Stimulated activated CD4-positive, alpha-beta T cell treated with anti-CD3 and anti-CD28 coated beads, Interleukin-1b, Interleukin-23, amount 100 ng/mL, for 48 hours (primary cell): Measurements from ENCODE around the gene CD200.
A peak's percentile ranks its signal among the peaks of the same experiment; 100 is the strongest.
"Not testable (repeated sequence)": the region's sequence is repeated elsewhere in the genome, so short reads cannot be mapped to it uniquely, and the experiment has no call there.

ENCODE experiments used
- DNase-seq: peaks from one replicate; pipeline ENCODE4 v3.0.0-alpha.2; 2020

The CD200 gene

DNA sequence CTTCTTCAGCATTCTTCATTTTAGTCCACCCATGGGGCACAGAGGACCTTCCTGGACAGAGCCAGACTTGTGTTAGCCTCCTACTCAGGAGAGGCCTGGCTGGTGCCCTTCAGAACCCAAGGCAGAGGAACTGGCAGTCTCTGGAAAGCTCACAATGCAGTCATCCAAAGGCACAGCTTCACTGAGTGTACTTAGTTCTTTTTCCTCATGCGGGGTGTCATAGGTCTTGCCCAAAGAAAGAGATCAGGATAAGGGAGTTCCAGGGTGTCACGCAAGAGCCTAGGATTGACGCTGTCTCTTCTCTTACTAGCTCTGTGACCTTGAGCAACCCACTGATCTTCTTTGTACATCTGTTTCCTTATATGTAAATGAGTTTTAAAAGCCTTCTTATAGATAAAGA, 58.7 kb downstream of the CD200 start:
- DNase-seq = no peak

- no peak for DNase-seq
Observed at GRCh38 chr3:112392393-112393359, 59.7 kb downstream of the CD200 start.

DNA sequence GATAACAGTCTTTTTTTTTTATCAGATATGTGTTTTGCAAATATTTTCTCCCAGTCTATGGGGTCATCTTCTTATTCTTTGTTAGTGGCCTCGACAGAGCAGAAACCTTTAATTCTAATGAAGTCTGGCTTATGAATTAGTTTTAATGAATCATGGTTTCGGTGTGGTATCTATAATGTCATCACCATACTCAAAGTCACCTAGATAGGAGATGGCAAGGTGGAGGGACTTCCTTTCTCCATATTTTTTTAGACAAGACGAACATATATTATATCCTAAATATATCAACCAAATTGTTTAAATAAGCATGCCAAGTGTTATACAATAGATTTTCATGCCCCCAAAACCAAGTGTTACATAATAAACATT, 60.4 kb downstream of the CD200 start:
- DNase-seq = no peak

DNA sequence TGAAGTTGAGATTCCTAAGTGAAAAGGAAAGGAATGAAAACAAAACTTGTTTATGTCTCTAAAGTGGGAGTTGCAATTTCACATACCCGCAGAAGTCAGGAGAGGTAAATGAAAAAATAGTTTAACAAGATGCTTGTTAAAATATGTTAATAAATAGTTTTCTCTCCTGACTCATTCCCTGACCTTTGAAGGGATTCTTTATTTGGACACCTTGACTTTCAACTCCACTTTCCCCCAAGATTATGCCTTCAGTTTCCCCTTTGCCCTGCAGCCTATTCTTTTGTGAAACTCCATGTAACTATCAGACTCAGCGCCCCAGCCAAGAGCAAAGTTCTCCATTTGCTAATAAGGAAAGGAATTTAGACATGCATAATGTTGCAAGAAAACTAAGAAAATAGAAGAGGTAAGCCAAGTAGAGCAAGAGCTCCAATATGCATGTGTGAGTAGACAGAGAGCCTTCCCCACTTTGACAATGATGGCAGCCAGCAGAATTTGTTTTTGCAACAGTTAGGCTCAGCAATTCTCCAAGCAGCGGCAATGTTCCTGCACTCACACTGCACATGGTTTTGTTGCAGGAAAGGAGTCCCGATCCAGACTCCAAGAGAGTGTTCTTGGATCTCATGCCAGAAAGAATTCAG, 61.2 kb downstream of the CD200 start:
- DNase-seq = no peak

GRCh38 chr3:112395181-112395895, 62.4 kb downstream of the CD200 start:
- DNase-seq = no peak

DNA sequence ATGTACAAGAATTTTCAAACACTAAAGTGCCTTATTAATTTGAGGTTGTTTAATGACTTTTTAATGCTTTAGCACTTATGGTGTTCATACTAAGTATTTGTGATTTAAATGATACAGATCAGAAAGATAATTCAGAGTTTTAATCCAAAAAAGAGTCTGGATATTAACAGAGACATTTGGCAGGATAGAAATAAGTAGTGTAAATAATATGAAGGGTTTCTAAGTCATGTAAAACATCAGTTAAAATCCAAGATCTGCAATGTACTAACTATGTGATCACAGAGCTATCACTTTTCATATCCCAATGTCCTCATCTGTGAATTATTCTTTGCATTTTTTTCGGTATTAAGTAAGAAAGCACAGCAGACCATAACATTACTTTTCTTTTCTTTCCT, 62.9 kb downstream of the CD200 start:
- DNase-seq = no peak

DNA sequence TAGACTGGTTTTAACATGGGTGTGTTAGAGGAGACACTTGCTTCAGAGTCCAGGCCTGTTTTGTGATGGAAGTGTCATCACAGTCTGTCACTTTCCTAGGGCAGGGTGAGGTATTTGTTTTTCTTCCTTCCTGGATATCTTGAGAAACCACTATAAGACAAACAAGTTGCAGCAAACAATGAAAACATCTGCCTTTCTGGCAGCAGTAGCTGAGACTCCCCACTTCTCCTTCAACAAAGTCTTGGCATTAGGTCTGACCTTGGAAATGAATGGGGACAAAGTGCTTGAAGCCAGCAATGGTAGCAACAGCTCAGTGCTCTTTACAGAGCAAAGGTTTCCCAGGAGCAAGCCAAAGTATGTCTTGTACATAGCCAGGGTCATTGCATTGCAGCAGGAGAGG, 64.6 kb downstream of the CD200 start:
- DNase-seq = no peak

DNA sequence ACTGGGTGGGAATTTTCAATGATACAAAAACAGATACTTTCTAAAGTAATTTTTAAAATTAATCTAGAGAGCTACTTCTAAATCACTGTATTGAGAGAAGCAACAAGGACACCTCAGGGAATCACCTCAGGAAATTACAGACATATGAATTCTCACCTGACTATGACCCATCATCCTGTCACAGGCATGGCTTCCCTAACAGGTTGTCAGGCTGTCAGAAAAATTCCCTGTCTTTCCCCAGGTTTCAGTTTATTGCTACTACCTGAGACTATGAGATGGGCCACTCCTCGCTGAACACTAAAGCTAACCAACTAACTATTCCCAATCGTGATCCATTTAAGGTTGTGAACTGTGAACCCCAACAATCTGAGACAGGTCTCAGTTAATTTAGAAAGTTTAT, 66.1 kb downstream of the CD200 start:
- no peak for DNase-seq

DNA sequence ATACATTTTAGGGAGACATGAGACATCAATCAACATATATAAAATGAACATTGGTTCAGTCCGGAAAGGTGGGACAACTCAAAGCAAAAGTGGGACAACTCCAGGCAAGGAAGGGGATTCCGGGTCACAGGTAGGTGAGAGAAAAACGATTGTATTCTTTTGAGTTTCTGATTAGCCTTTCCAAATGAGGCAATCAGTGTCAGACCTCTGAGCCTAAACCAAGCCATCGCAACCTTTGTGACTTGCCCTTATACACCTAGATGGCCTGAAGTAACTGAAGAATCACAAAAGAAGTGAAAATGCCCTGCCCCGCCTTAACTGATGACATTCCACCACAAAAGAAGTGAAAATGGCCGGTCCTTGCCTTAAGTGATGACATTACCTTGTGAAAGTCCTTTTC, 66.6 kb downstream of the CD200 start:
- not testable (repeated sequence) for DNase-seq

DNA sequence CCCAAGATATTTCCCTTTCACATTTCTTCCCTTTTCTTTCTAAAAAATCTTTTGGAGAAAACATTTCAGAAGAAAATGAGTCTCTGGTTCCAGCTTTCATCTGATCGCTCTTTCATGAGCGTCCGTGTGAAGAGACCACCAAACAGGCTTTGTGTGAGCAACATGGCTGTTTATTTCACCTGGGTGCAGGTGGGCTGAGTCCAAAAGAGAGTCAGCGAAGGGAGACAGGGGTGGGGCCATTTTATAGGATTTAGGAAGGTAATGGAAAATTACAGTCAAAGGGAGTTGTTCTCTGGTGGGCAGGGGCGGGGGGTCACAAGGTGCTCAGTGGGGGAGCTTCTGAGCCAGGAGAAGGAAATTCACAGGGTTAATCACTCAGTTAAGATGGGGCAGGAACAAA, 67.4 kb downstream of the CD200 start:
- not testable (repeated sequence) for DNase-seq

GRCh38 chr3:112401617-112402016, 68.7 kb downstream of the CD200 start:
- DNase-seq = no peak

- no peak for DNase-seq
Observed at GRCh38 chr3:112403103-112403502, 70.1 kb downstream of the CD200 start.

DNA sequence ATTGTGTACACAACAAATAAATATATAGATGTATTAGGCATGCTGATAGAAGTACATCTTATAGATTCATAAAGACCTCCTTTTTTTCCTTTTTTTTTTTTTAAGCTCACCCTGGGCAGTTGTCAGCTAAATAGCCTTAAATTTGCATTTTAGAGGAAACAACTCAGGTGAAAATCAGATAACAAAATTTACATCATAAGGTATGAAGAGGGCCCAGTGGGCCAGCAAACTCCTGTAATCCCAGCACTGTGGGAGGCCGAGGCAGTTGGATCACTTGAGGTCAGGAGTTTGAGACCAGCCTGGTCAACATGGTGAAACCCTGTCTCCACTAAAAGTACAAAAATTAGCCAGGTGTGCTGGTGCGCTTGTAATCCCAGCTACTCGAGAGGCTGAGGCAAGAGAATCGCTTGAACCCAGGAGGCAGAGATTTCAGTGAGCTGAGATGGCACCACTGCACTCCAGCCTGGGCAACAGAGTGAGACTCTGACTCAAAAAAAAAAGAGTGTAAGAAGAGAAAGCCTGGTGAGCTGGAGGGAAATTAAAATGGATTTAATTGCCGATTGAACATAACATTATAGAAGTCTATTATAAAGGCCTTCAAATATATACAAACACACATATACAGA, 72.1 kb downstream of the CD200 start:
- not testable (repeated sequence) for DNase-seq

DNA sequence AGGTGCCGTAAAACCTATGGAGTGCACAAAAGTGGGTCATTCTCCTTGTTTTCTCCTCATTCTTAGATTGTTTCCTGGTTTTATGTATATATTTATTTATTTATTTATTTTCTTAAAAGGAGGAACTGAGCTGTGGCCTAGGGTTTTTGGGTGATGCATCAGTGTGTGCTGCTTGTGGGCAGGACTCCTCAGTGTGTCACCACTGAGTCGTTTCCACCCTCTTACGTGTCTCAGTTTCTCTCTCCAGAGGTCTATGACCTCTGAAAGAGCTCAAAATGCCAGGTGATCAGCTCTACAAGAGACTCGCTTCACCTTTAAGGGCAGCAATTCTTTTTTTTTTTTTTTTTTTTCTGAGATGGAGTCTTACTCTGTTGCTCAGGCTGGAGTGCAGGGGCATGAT, 72.9 kb downstream of the CD200 start:
- peak; percentile 64 for DNase-seq

- peak; percentile 24 for DNase-seq
Observed at GRCh38 chr3:112407214-112407887, 74.4 kb downstream of the CD200 start.

DNA sequence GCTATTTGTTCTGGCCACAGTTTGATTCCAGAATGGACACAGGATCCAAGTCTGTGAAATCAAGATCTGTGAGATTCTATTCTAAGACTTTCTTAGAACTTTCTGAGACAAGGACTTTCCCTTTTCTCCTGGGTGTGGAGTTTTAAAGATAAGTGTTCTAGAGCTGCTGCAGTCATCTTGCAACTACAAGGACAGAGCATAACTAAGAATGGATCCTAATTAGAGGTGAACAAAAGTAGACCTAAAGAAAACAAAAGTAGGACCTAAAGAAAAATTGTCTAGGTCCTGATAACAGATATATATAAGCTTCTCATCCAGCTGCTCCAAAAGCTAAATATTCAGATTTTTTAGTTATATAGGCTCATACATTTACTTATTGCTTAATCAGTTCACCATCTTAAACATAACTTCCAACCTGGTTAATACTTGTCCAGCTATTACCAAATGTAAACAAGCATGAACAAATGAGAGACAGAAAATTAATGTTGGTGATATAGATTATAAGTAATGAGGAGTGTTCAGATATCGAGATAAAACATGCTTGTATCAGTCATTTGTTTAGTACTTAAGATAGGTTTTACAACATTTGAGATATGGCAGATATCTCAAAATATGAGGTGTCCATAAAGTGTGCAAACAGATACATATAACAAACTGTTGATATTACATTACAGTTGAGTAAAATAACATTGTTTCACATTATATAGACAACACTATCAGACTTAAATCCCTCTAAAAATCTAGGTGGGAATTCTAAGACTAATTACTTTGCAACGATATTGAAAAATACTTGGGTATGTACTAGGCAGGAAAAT, 75.1 kb downstream of the CD200 start:
- DNase-seq = no peak

- no peak for DNase-seq
Observed at GRCh38 chr3:112409041-112409440, 76.1 kb downstream of the CD200 start.

- no peak for DNase-seq
Observed at GRCh38 chr3:112411425-112411824, 78.5 kb downstream of the CD200 start.
